ENCODE results near the gene ATP1A4.

ATP1A4 gene

GRCh38 chr1:160151303-160151702, at the start of gene ATP1A4:
TSS of gene ATP1A4 (plus strand) at chr1:160151603. CDS start at chr1:160152041, 438 bp downstream.
- TF ChIP-seq CTCF (conservative IDR thresholded peaks at IDR 0.05; ENCODE audit: control insufficient read depth, insufficient read depth, low read depth, low read length): no peak
- no peak within 1 kb of the TSS for H3K4me3 ChIP-seq (ENCODE audit: control insufficient read depth, low read depth, low read length)
- no peak for DNase-seq (ENCODE audit: low read depth)

DNA sequence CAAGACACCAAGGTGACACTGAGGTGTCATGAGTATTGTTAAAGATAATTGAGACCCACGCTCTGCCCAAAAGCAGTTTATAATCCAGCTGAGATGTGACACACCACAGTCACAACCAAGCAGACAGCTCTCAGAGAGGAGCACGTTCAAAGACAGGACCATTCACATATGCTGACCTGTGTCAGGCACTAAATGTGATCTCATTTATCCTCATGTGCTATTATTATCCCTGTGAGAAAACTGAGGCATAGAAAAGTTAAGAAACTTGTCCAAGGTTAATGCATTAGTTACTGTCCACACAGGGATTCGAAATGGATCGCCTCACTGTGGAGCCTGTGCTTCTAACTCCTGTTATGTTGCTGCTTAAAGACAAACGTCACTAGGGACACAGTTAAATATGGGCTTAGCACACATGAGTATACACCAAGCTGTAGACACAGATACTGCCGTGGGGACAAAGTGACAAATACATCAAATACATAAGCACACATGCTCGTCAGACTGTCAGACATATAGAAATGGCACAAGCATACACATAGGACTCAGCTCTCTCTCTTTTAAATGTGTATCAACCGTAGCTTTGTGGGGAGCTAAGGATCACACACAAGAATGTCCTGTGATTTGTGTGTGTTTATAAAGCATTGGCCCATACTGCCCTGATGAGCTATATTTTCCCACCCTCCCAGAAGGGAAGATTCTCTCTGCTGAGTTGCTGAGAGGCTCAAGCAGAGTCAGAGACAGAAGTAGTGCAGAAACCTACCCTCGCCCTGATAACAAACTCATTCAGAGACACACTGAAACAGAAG, 49.5 kb upstream of the ATP1A4 start:
- DNase-seq (ENCODE audit: low read depth): no peak
- no peak for TF ChIP-seq CTCF (conservative IDR thresholded peaks at IDR 0.05; ENCODE audit: control insufficient read depth, insufficient read depth, low read depth, low read length)
- no peak overlapping the region for H3K4me3 ChIP-seq (ENCODE audit: control insufficient read depth, low read depth, low read length)

GRCh38 chr1:160103658-160104408, 47.6 kb upstream of the ATP1A4 start:
- H3K4me3 ChIP-seq (ENCODE audit: control insufficient read depth, low read depth, low read length): no peak overlapping the region

DNA sequence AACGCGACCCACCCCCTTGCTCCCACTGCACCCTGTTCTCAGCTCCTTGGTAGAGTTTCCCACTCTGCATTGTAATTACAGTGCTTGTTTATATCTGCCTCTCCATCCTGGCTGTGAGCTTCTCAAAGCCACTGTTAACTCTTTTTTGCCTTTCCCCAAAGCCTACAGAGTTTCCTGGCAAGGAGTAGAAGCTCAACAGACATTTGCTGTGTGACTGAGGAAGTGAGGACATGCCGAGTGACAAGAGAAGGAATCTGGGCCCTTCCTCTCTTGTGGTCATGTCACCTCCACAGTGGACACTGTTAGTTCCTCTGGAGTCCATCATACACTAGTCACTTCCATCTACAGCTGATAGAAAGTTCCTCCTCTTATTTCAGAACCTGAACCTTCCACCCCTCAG, 46.9 kb upstream of the ATP1A4 start:
- DNase-seq (ENCODE audit: low read depth): no peak
- H3K4me3 ChIP-seq (ENCODE audit: control insufficient read depth, low read depth, low read length): no peak overlapping the region

More at GRCh38 chr1:160103658-160104408, 47.6 kb upstream of the ATP1A4 start:
- TF ChIP-seq CTCF (conservative IDR thresholded peaks at IDR 0.05; ENCODE audit: control insufficient read depth, insufficient read depth, low read depth, low read length): no peak
- DNase-seq (ENCODE audit: low read depth): no peak

GRCh38 chr1:160105155-160105554, 46.2 kb upstream of the ATP1A4 start:
- no peak for DNase-seq (ENCODE audit: low read depth)
- no peak for TF ChIP-seq CTCF (conservative IDR thresholded peaks at IDR 0.05; ENCODE audit: control insufficient read depth, insufficient read depth, low read depth, low read length)
- no peak overlapping the region for H3K4me3 ChIP-seq (ENCODE audit: control insufficient read depth, low read depth, low read length)

More for the DNA sequence above, 46.9 kb upstream of the ATP1A4 start:
- TF ChIP-seq CTCF (conservative IDR thresholded peaks at IDR 0.05; ENCODE audit: control insufficient read depth, insufficient read depth, low read depth, low read length): no peak

DNA sequence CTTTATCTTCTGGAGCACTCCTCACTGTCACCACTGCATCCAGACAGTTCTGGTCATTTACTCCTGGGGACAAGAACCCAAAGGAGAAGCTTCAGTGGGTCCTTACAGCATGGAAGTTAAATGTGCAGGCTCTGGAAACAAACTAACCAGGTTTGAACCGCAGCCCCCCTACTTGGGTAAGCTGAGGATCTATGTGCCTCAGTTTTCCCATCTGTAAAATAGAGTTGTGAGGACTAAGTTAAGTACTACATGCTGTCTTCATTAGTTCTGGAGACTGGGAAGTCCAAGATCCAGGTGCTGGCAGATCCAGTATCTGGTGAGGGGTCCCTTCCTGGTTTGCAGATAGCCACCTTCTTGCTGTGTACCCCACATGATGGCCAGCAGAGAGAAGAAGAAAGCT, 43.9 kb upstream of the ATP1A4 start:
- DNase-seq (ENCODE audit: low read depth): no peak
- no peak for TF ChIP-seq CTCF (conservative IDR thresholded peaks at IDR 0.05; ENCODE audit: control insufficient read depth, insufficient read depth, low read depth, low read length)
- no peak overlapping the region for H3K4me3 ChIP-seq (ENCODE audit: control insufficient read depth, low read depth, low read length)

Measured in fibroblast of mammary gland (primary cell).